Adrenal gland (tissue), 12 donors: ENCODE data around the gene HTR5A. TPM values are rescaled to one million over a fixed set of nuclear protein-coding genes. Genes with fewer than 3 reads are reported as not detected.

Source experiments
- DNase-seq, 7 donors: peaks; one replicate each; pipeline ENCODE4 v3.0.0-alpha.2; 2019 to 2020
- H3K27ac ChIP-seq, 5 donors: fragments of 200-600 bp; sonication (generic) in 4 of 5; 1 replicate in 3 of 5; 2 replicates in 2 of 5; pipeline versions ENCODE4 v1.5.1 to v1.8.0; 2016 to 2020; ENCODE audit warnings: mild to moderate bottlenecking in 1 of 5
- H3K27me3 ChIP-seq: fragments of 200-600 bp; 2 replicates; pipeline ENCODE4 v1.8.0; 2021
- H3K36me3 ChIP-seq, 2 donors: fragments of 200-600 bp; replicated peaks in 1 of 2; 1 replicate in 1 of 2; 2 replicates in 1 of 2; pipeline versions ENCODE4 v1.5.1 to v1.8.0; 2018 to 2022
- H3K4me1 ChIP-seq, 2 donors: fragments of 200-600 bp; replicated peaks in 1 of 2; 1 replicate in 1 of 2; 2 replicates in 1 of 2; pipeline versions ENCODE4 v1.5.1 to v1.8.0; 2018 to 2021
- H3K4me3 ChIP-seq, 4 donors: fragments of 200-600 bp; sonication (generic) in 3 of 4; one replicate each; pipeline ENCODE4 v1.5.1; 2016 to 2018
- H3K9me3 ChIP-seq, 3 donors: fragments of 200-600 bp; sonication (generic) in 1 of 3; replicated peaks in 1 of 3; 1 replicate in 2 of 3; 2 replicates in 1 of 3; pipeline versions ENCODE4 v1.5.1 to v1.8.0; 2016 to 2021
- POLR2A ChIP-seq, 2 donors: fragments of 450-650 bp; IDR thresholded peaks; one replicate each; pipeline ENCODE4 v1.6.1; 2017; ENCODE audit warnings: antibody characterized with exemption in 2 of 2, mild to moderate bottlenecking in 2 of 2, moderate library complexity in 1 of 2
- WGBS, 4 donors: extraction: QIAGEN DNeasy Blood & Tissue Kit in 2 of 4; methylation state at CpG; one replicate each; pipeline versions ENCODE4 v1.1.5 to v1.1.7; 2013 to 2017; 5-methylcytosine and 5-hydroxymethylcytosine counted together
- intact Hi-C, 2 donors: fragments of 100-400 bp; cut with DNase I; formaldehyde crosslinking; loops; one replicate each; pipeline versions ENCODE4 v1.14.1 to v1.15.0; 2022 to 2023
- polyA plus RNA-seq, 3 donors: library from polyadenylated mRNA; stranded (reverse); fragments of 200-250 nt in 2 of 3; fragments of 350-450 nt in 1 of 3; fragmentation: Illumina TruSeq in 1 of 3; extraction: RNeasy Lipid Tissue Mini Kit (QIAGEN cat#74804) in 1 of 3; gene quantifications; one replicate each; pipeline ENCODE4 v1.2.3, GENCODE V29; 2013 to 2014
- total RNA-seq, 9 donors: library from RNA; depleted of rRNA in 4 of 9; stranded (reverse); fragments of >200 nt in 4 of 9; fragments of 120-200 nt in 1 of 9; fragmentation: NEBNext Ultra II Directional in 1 of 9; extraction: Animal tissue kit (Norgen Biotek cat#: 25700) in 1 of 9; gene quantifications; one replicate each; pipeline versions ENCODE4 v1.1.0 to v1.2.4, GENCODE V29; 2013 to 2023
- TF ChIP-seq, protein P1 (sequence below), 6 experiments: fragments of 450-650 bp in 4 of 6; fragments of 200-600 bp in 2 of 6; sonication (generic) in 1 of 6; IDR thresholded peaks; 1 replicate in 5 of 6; 2 replicates in 1 of 6; pipeline versions ENCODE4 v1.5.1 to v1.8.0; 2016 to 2021; ENCODE audit warnings: antibody characterized with exemption in 6 of 6, mild to moderate bottlenecking in 2 of 6, moderate library complexity in 1 of 6
- donor health status: healthy with polysubstance abuse.
- donor health status: Bipolar disorder and iron deficiency.
- donor health status: DM: yes; HTN: yes; CAD: no.
- donor health status: DM: no; HTN: no; CAD: no.
- donor health status: DM: no; HTN: no; CAD: no.
- donor health status: DM: yes; HTN: yes; CAD: no.

HTR5A gene
- total and polyA plus RNA-seq, 12 donors, result not detected

DNA sequence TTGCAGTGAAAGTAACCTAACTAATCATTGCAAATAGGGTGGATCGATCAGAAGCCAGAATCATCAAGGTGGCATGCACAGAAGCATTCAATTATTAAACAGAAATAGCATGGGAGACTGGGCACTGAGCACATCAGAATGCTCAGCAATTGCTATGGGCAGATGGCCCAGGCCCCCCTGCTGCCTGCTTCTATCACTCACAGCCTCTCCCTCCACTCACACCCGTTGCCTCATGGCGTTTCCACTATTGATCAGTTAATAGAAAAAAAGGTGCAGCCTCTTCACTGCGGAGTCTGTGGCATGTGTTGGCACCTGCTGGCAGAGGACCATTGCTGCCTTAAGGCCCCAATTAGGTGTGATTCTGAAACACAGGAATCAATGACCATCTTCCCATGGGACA is 11.2 kb upstream of the HTR5A start:
- TF ChIP-seq, protein P1, sequence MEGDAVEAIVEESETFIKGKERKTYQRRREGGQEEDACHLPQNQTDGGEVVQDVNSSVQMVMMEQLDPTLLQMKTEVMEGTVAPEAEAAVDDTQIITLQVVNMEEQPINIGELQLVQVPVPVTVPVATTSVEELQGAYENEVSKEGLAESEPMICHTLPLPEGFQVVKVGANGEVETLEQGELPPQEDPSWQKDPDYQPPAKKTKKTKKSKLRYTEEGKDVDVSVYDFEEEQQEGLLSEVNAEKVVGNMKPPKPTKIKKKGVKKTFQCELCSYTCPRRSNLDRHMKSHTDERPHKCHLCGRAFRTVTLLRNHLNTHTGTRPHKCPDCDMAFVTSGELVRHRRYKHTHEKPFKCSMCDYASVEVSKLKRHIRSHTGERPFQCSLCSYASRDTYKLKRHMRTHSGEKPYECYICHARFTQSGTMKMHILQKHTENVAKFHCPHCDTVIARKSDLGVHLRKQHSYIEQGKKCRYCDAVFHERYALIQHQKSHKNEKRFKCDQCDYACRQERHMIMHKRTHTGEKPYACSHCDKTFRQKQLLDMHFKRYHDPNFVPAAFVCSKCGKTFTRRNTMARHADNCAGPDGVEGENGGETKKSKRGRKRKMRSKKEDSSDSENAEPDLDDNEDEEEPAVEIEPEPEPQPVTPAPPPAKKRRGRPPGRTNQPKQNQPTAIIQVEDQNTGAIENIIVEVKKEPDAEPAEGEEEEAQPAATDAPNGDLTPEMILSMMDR (IDR thresholded peaks at IDR 0.05), result no peak
- TF ChIP-seq POLR2A (IDR thresholded peaks at IDR 0.05), result no peak

DNA sequence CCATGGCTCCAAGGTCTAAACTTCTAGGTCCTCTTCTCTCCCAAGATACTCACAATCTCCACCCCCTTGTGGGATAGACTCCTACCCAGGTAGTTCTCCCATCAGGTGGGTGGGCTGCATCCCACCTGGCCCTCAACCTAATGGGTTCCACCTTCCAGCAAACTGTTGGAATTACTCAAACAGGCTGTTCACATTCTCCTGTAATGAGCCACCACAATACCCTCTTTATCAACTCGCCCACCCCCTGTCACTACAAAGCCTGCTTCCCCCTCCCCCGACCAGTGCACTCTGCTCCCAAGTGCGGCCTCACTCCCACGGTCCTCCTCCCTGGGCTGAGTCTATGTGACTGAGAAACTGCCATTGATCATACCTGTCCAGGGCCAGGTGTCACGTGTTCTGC is 10.4 kb upstream of the HTR5A start:
- no peaks in the 10 kb centered on the region for H3K4me1 ChIP-seq
- H3K36me3 ChIP-seq, result no peaks in the 10 kb centered on the region
- intact Hi-C loops, result no loop called here
- H3K27me3 ChIP-seq, result no peaks in the 10 kb centered on the region
- H3K9me3 ChIP-seq, result no peaks in the 10 kb centered on the region
- H3K27ac ChIP-seq, result no peak overlapping the region
- WGBS, 4 donors, result 47 to 55% (median 49%) methylated on average over 5 of the region's 5 CpGs
- TF ChIP-seq POLR2A (IDR thresholded peaks at IDR 0.05), result no peak
- TF ChIP-seq, protein P1 (IDR thresholded peaks at IDR 0.05), result no peak
- no peak for DNase-seq
- H3K4me3 ChIP-seq, result no peak overlapping the region

More for the DNA sequence above, 11.2 kb upstream of the HTR5A start:
- no peaks in the 10 kb centered on the region for H3K36me3 ChIP-seq
- no peaks in the 10 kb centered on the region for H3K27me3 ChIP-seq
- intact Hi-C loops, result no loop called here
- no peak overlapping the region for H3K27ac ChIP-seq
- H3K4me3 ChIP-seq, result no peak overlapping the region
- H3K4me1 ChIP-seq, result no peaks in the 10 kb centered on the region
- WGBS, 4 donors, result 56 to 76% (median 65%) methylated on average over 3 to 4 of the region's 4 CpGs
- no peak for DNase-seq
- no peaks in the 10 kb centered on the region for H3K9me3 ChIP-seq

DNA sequence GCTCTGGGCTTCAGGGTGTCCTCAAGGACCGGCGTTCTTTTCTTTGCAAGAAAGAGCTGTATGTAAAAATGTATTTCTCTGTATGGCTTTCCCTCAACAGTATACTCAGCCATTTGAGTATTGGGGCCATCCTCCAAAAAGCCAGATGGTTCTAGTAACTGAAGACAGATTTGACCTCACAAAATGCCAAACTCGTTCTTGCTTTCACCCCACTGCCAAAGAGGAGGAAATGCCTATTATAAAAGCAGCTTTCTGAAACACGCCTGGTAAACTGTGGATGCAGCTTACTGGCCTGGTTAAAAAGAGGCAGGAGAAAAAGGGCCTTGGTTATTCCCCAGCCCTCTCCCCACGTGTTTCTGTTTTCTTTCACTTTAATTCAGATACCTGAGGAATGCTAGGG is 7.7 kb upstream of the HTR5A start:
- TF ChIP-seq, protein P1 (IDR thresholded peaks at IDR 0.05), result no peak
- no peak for TF ChIP-seq POLR2A (IDR thresholded peaks at IDR 0.05)
- no peaks in the 10 kb centered on the region for H3K27me3 ChIP-seq
- no peak for DNase-seq
- no peaks in the 10 kb centered on the region for H3K4me1 ChIP-seq
- H3K27ac ChIP-seq, result no peak overlapping the region
- no peaks in the 10 kb centered on the region for H3K9me3 ChIP-seq
- H3K36me3 ChIP-seq, result no peaks in the 10 kb centered on the region
- 19 to 41% (median 37%) methylated on average over 4 to 5 of the region's 5 CpGs for WGBS, 4 donors
- intact Hi-C loops, result no loop called here
- H3K4me3 ChIP-seq, result no peak overlapping the region

DNA sequence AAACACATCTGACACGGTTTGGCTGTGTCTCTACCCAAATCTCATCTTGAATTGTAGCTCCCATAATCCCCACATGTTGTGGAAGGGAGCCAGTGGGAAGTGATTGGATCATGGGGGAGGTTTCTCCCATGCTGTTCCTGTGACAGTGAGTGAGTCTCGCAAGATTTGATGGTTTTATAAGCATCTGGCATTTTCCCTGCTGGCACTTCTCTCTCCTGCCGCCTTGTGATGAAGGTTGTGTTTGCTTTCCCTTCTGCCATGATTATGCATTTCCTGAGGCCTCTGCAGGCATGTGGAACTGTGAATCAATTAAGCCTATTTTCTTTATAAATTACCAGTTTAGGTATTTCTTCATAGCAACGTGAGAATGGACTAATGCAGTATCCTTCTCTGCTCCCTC is 5.9 kb upstream of the HTR5A start:
- intact Hi-C loops, result no loop called here
- Histone ChIP-seq H3K4me1 (no peaks in the 10 kb centered on the region), H3K36me3 (no peaks in the 10 kb centered on the region), H3K27me3 (no peaks in the 10 kb centered on the region), H3K4me3 (no peak overlapping the region), H3K9me3 (no peaks in the 10 kb centered on the region), H3K27ac (no peak overlapping the region)
- 51 to 59% (median 59%) methylated on average over 4 of the region's 4 CpGs for WGBS, 4 donors
- DNase-seq, result no peak
- TF ChIP-seq, protein P1 (IDR thresholded peaks at IDR 0.05), result no peak
- no peak for TF ChIP-seq POLR2A (IDR thresholded peaks at IDR 0.05)
